ENCODE results near the gene AHNAK2.
"Not testable (repeated sequence)": the region's sequence is repeated elsewhere in the genome, so short reads cannot be mapped to it uniquely, and the experiment has no call there.

Gene AHNAK2

DNA sequence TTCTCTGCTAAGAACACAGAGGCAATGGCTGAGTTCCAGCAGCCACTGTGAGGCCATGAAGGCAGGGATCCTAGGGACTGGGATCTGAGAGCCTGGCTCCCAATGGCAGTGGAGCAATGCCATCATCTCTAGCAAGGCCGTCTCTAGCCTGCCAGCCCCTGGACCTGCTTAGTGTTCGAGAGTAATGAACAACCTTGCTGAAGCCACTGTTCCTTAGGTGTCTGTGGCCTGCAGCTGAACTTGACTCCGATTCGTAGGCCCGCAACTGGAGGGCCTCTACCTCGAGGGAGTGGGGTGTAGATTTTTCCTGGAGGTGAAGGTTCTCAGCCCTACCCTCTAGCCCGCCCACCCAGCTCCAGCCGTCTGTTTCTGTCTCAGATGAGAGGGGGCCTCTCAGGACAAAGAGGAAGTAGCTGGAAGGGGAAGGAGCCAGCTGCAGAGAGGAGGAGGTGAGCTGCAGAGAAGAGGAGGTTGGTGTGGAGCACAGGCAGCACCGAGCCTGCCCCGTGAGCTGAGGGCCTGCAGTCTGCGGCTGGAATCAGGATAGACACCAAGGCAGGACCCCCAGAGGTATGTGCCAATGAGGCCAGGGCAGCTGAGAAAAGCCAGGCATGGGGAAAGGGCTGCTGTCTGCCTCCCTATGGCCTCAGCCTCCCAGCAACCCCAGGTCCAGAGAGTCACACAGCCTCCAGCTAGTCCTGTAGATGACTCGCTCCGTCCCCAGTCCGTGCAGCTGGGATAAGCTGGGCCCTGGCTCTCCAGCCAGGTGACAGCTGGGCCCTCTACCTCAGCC, 53.6 kb downstream of the AHNAK2 start, which contains the start of gene PLD4:
Gene PLD4 (plus strand): TSS at position 459 of the 793 bp plus-strand sequence. CDS start 2,262 bp downstream, outside the sequence.
- DNase-seq = no peak

DNA sequence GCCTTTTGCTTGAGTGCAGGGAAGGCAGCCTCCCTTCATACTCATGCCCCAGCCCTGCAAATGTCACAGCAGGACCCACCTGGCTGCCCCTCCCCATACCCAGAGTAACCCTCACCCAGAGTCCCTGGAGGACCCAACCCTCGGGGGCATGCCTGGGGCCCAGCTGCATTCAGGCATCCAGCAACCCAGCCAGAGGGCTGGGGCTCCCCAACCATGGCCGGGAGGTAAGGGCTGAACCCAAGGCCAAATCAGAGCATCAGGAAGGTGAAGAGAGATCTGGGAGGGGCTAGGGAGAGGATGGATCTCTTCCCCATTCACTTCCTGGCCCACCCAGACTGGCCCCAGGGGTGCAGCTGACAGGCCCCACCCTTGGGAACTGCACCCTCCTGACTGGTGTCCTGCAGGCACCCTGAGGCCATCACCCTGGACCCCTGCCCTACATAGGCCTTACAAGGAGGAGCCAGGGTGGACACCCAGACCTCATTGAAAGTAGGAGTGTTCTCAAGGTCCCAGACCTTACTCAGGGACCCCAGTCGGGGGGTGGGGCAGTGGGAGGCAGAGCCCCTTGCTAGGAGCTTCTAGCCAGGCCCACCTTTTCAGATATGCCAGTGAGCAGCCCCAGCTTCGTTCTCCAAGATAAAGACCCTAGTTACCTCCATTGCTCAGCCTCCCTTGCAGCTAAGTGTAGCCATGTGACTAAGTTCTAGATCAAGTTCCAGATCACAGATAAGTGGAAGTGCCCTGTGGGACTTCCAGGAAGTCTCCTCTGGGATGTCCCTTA, 54.3 kb downstream of the AHNAK2 start:
- no peak for DNase-seq

- no peak for DNase-seq
Observed at GRCh38 chr14:104919993-104920315, 58.2 kb downstream of the AHNAK2 start.

- not testable (repeated sequence) for DNase-seq
Observed at GRCh38 chr14:104919152-104919992, 58.8 kb downstream of the AHNAK2 start.

DNA sequence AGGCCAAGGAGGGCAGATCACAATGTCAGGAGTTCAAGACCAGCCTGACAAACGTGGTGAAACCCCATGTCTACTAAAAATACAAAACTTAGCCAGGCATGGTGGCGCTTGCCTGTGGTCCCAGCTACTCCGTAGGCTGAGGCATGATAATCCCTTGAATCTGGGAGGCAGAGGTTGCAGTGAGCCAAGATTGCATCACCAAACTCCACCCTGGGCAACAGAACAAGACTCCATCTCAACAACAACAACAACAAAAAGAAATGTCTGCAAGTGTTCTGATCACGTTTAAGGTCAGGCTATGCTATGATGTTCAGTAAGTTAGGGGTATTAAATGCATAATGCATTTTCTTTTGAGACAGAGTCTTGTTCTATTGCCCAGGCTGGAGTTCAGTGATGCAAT, 60.2 kb downstream of the AHNAK2 start:
- no peak for DNase-seq

- no peak for DNase-seq
Observed at GRCh38 chr14:104917116-104917515, 61.1 kb downstream of the AHNAK2 start.

DNA sequence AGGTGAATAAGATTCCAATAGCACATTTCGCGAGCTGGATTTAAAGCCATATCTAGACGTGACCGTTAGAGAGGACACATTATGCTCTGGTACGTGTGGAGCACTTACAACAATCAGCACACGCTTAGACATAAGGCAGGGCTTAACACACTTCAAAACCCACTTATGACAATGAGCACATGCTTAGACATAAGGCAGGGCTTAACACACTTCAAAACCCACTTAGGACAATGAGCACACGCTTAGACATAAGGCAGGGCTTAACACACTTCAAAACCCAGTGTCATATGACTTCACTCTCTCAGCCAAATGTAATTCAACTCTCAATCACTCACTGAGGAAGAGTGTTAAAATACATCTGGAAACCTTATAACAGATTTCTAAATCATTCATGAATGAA, 64.7 kb downstream of the AHNAK2 start:
- DNase-seq = no peak

DNA sequence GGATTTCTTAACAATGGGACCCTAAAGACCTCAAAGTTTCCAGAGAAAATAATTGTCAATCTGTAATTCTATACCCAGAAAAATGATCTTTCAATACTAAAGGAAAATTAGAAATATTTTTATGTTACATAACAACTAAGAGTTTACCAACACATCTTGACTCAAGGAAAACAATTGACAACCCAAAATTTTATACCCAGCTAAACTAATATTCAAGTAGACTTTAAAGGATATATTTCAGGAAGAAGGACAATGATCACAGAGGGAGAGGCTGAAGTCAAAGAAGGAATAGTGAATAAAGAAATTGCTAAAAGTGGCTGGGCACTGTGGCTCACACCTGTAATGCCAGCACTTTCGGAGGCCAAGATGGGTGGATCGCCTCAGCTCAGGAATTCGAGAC, 66.1 kb downstream of the AHNAK2 start:
- DNase-seq = no peak

GRCh38 chr14:104908303-104908702, 69.9 kb downstream of the AHNAK2 start:
- DNase-seq = no peak

DNA sequence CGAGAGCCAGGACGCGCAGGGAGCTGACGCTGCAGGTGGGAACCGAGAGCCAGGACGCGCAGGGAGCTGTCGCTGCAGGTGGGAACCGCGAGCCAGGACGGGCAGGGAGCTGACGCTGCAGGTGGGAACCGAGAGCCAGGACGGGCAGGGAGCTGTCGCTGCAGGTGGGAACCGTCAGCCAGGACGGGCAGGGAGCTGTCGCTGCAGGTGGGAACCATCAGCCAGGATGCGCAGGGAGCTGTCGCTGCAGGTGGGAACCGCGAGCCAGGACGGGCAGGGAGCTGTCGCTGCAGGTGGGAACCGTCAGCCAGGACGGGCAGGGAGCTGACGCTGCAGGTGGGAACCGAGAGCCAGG, 72.6 kb downstream of the AHNAK2 start:
- DNase-seq = not testable (repeated sequence)

GRCh38 chr14:104904650-104905578, 73.3 kb downstream of the AHNAK2 start:
- not testable (repeated sequence) for DNase-seq

DNA sequence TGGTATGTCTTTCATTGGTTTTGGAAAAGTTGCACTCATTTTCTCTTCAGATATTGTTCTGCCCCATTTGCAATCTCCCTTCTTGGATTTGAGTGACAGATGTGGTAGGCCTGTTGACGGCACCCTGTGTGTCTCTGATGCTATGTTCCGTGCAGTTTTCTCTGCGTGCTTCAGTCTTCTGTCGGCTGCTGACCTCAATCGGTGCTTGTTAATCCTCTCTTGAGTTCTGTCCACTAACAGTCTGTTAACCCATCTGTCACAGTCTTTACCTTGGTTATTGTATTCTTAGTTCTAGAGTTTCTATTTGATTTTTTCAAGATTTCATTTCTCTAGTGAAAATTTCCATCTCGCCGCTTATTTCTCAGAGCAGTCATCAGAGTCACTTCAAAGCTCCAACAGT, 74.2 kb downstream of the AHNAK2 start:
- DNase-seq = no peak

DNA sequence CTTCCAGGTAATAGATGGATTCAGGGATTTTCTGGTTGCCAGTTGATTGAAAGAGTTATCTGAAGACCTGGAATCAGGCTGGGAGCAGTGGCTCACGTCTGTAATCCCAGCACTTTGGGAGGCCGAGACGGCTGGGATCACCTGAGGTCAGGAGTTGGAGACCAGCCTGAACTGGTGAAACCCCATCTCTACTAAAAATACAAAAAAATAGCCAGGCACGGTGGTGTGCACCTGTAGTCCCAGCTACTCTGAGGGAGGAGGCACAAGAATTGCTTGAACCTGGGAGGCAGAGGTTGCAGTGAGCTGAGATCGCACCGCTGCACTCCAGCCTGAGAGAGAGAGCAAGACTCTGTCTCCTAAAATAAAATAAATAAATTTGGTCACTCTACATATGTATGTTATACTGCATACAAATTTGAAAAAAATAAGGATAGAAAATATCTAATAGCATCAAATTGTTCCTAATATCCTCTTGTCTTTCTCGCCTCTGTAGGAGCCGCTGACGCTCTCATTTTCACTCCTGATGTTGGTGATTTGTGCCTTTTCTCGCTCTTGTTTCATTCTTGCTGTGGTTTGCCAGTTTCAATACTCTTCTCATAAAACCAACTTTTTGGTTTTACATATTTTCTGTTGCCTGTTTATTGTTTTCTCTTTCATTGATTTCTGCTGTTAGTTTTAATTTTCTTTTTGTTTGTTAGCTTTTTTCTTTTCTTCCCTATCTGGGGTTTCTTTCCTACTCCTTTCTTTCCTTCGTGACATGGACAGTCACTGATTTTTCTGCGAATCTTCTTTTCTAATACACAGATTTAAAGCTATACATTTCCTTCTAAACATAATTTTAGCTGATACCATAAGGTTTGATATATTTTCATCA, 77.3 kb downstream of the AHNAK2 start:
- DNase-seq = no peak

DNA sequence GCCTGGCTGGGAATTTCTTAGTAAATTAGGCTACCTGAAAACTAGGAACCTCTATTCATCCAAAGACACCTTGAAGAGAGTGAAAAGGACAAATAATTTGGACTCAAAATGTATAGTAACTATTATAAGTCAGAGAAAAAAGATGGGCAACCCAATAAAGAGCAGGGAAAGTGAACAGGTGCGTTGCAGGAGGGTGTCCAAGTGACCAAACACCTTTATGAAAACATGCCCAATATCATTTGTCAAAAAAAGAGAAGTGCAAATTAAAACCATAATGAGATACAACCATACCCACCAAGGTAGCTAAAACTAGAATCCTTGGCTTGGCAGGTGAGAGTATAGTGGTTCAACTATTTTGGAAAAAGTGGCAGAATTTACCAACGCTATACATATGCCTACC, 78.4 kb downstream of the AHNAK2 start:
- DNase-seq = no peak

GRCh38 chr14:104898870-104899510, 79.2 kb downstream of the AHNAK2 start:
- no peak for DNase-seq

- DNase-seq = no peak
Observed at GRCh38 chr14:104898195-104898558, 80.0 kb downstream of the AHNAK2 start.

DNA sequence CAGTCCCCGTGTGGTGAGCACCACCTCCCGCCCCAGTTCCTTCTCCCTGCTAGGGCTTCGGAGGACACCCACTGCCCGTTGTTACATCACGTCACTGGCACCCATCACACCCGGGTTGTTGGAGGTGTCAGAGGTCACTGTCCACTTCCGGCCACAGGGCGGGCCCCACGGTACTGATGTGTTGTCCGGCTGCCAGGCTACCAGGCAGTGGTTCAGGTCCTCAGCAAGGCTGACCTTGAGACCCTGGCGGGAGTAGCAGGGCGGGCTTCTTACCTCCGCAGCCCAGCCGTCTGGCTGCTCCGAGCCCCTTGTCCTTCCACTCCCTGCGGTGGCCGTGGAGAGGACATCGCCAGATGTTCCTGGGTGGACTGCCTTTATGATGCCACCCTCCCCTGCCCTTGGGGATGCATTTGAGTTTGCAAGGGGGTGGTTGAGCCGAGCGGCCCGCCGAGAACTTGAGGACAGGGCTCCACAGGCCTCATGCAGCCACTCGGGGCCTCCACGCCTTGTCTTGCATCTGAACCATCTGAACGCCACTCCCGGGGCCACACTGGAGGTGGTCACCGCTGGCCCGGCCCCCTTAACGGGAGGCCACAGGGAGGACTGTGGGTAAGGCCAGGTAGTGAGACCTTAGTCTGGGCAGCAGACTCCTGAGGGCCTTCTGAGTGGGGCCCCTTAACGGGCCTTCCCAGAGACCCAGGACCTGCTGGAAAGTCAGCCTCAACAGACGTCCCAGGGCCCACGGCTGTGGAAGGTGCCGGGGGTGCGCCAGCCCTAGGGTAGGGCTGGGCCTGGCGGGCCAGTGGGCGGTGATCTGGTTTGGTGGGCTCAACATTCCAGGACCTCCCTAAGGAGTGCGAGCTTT, 80.6 kb downstream of the AHNAK2 start:
- DNase-seq = no peak

DNA sequence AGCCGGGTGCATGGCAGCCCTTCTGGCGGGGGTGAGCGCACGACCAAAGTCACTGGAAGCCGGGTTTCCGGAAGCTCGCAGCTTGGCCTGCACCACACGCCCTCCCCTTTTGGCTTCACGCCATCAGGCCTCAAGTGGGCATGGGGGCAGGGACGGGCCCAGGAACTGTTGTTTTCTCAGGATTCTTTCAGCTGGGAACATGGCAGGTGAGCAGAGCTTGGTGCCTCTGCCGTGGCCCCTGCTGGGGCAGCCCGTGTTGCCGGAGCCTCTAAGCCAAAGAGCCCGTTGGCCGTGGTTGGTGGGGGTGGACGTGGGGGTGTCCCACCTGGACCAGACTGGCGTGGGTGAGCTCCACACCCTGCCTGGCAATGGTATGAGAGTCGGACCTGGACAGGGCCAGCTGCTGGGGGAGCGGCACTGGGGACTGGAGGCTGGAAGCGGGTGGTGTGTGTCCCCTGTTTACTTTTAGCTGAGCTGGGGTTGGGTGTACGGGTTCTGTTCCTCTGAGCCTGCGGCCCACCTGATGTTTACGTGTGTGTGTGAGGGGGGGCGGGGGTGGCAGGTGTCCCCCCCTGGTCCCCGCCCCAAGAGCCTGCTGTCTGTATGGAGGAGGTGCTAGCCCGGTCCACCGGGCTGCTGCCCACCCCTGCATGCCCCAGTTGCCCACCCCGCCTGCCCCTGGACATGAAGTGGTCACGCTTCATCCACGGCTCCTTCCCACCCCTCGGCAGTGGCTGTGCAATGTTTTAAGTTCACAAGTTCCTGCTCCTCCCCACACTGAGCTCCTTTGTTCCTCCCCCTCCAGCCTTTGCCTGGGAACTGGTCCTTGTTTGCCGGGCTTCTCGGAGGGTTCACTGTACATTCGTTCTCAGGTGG, 82.2 kb downstream of the AHNAK2 start:
- no peak for DNase-seq
